Right lung (tissue), 5 donors: ENCODE data around the gene FADS1. TPM values are rescaled to one million over a fixed set of nuclear protein-coding genes. Genes with fewer than 3 reads are reported as not detected.

Source experiments
- DNase-seq, 2 donors: peaks; one replicate each; pipeline ENCODE4 v3.0.0-alpha.2; 2013
- polyA plus RNA-seq, 5 donors: library from polyadenylated mRNA; unstranded; fragments of 120-200 nt; gene quantifications; one replicate each; pipeline versions ENCODE4 v1.2.1 to v1.2.3, GENCODE V29; 2013; ENCODE audit warnings: inconsistent platforms in 1 of 5, low replicate concordance in 1 of 5; ENCODE audit not compliant: insufficient read length in 5 of 5, insufficient read depth in 1 of 5

FADS1 gene
- polyA plus RNA-seq, 5 donors, result 23.0 to 36.2 (median 29.4) TPM

- DNase-seq, result no peak
Observed at GRCh38 chr11:61848631-61849030, 31.8 kb upstream of the FADS1 start.

- no peak for DNase-seq
Observed at GRCh38 chr11:61847914-61848581, 31.2 kb upstream of the FADS1 start.

- no peak for DNase-seq
Observed at GRCh38 chr11:61846362-61847020, 29.7 kb upstream of the FADS1 start.

GRCh38 chr11:61844909-61845565 is 28.2 kb upstream of the FADS1 start:
- no peak for DNase-seq

- no peak for DNase-seq
Observed at GRCh38 chr11:61842528-61842820, 25.7 kb upstream of the FADS1 start.

- DNase-seq, result no peak
Observed at GRCh38 chr11:61841636-61842527, 25.1 kb upstream of the FADS1 start.

GRCh38 chr11:61840371-61840770 is 23.6 kb upstream of the FADS1 start:
- DNase-seq, result no peak

- no peak for DNase-seq
Observed at GRCh38 chr11:61839742-61840141, 22.9 kb upstream of the FADS1 start.

GRCh38 chr11:61838921-61839320 is 22.1 kb upstream of the FADS1 start:
- DNase-seq, result no peak

GRCh38 chr11:61838501-61838900 is 21.7 kb upstream of the FADS1 start:
- DNase-seq, result no peak

GRCh38 chr11:61837411-61838005 is 20.7 kb upstream of the FADS1 start:
- no peak for DNase-seq

- no peak for DNase-seq
Observed at GRCh38 chr11:61836193-61836592, 19.4 kb upstream of the FADS1 start.

- DNase-seq, result peak; percentile 40 to 45
Observed at GRCh38 chr11:61834278-61835048, 17.7 kb upstream of the FADS1 start.

- no peak for DNase-seq
Observed at GRCh38 chr11:61833926-61834277, 17.1 kb upstream of the FADS1 start.

- DNase-seq, result no peak
Observed at GRCh38 chr11:61833471-61833870, 16.7 kb upstream of the FADS1 start.

GRCh38 chr11:61832754-61833153 is 16.0 kb upstream of the FADS1 start:
- DNase-seq, result no peak

- DNase-seq, result no peak
Observed at GRCh38 chr11:61832207-61832606, 15.4 kb upstream of the FADS1 start.

- DNase-seq, result peak in 1 of 2 donors; percentile 32
Observed at GRCh38 chr11:61830237-61831105, 13.7 kb upstream of the FADS1 start.

GRCh38 chr11:61829806-61830205 is 13.0 kb upstream of the FADS1 start:
- no peak for DNase-seq
